H1 (cell line): ENCODE results near the gene MOB1B.

Experiments used
- CTCF ChIP-seq, 3 experiments: IDR thresholded peaks; 1 replicate in 2 of 3; 2 replicates in 1 of 3; pipeline versions ENCODE4 v1.5.1 to v1.6.1; 2011; ENCODE audit warnings: low read length in 3 of 3, mild to moderate bottlenecking in 3 of 3, inconsistent platforms in 2 of 3, low read depth in 1 of 3, moderate library complexity in 1 of 3; ENCODE audit not compliant: insufficient read depth in 1 of 3; ENCODE audit errors: control extremely low read depth in 1 of 3
- GABPA ChIP-seq: IDR thresholded peaks from 2 replicates; pipeline ENCODE4 v1.6.1; 2011; ENCODE audit warnings: mild to moderate bottlenecking, low read length, moderate library complexity, borderline replicate concordance; ENCODE audit not compliant: insufficient read depth
- HDAC2 ChIP-seq, 2 experiments: fragments of 300-600 bp in 1 of 2; sonication (generic) in 1 of 2; IDR thresholded peaks; 2 replicates each; pipeline ENCODE4 v1.6.1; 2011 to 2012; ENCODE audit warnings: low read depth in 2 of 2, low read length in 2 of 2, mild to moderate bottlenecking in 2 of 2, moderate library complexity in 2 of 2, borderline replicate concordance in 1 of 2, inconsistent platforms in 1 of 2
- POLR2A ChIP-seq, 2 experiments: IDR thresholded peaks; 1 replicate in 1 of 2; 2 replicates in 1 of 2; pipeline ENCODE4 v1.6.1; 2011; ENCODE audit warnings: low read depth in 2 of 2, low read length in 2 of 2, mild to moderate bottlenecking in 2 of 2; ENCODE audit errors: control extremely low read depth in 1 of 2
- POLR2AphosphoS5 ChIP-seq: IDR thresholded peaks from 2 replicates; pipeline ENCODE4 v1.6.1; 2011; ENCODE audit warnings: low read depth, low read length
- TAF1 ChIP-seq: IDR thresholded peaks from 2 replicates; pipeline ENCODE4 v1.6.1; 2011; ENCODE audit warnings: mild to moderate bottlenecking, low read depth, low read length

- TF ChIP-seq POLR2AphosphoS5 (no peak), CTCF (IDR thresholded peaks at IDR 0.05; ENCODE audit: control extremely low read depth in 1 of 3, insufficient read depth in 1 of 3, low read depth in 1 of 3, low read length in 3 of 3) (no peak), POLR2A (IDR thresholded peaks at IDR 0.05; ENCODE audit: control extremely low read depth in 1 of 2, low read depth in 2 of 2, low read length in 2 of 2) (no peak), GABPA (no peak), TAF1 (no peak), HDAC2 (IDR thresholded peaks at IDR 0.05; ENCODE audit: borderline replicate concordance in 1 of 2, low read depth in 2 of 2, low read length in 2 of 2) (no peak)
These were observed 38.9 kb upstream of the MOB1B start for GRCh38 chr4:70863099-70863790.
